Loucy (cell line): ENCODE data around the gene SHISAL2A.

Experiments
- H2AFZ ChIP-seq: fragments of 200-600 bp; sonication (generic); 2 replicates; pipeline ENCODE4 v1.6.0; 2016; ENCODE audit warnings: antibody characterized with exemption, mild to moderate bottlenecking, low read length, moderate library complexity
- H3F3A ChIP-seq: fragments of 200-600 bp; 2 replicates; pipeline ENCODE4 v1.6.0; 2016; ENCODE audit warnings: antibody characterized with exemption, low read depth, mild to moderate bottlenecking
- H3K27me3 ChIP-seq: fragments of 200-600 bp; sonication (generic); 2 replicates; pipeline ENCODE4 v1.6.1; 2014; ENCODE audit warnings: low read length, mild to moderate bottlenecking; ENCODE audit not compliant: insufficient read depth, poor library complexity, severe bottlenecking
- H3K36me3 ChIP-seq: fragments of 200-600 bp; sonication (generic); 2 replicates; pipeline ENCODE4 v1.6.1; 2016; ENCODE audit warnings: low read length; ENCODE audit not compliant: insufficient read depth
- H3K4me1 ChIP-seq: fragments of 200-600 bp; sonication (generic); 2 replicates; pipeline ENCODE4 v1.5.1; 2014; ENCODE audit warnings: low read length, mild to moderate bottlenecking; ENCODE audit not compliant: insufficient read depth, poor library complexity, severe bottlenecking
- H3K4me2 ChIP-seq: fragments of 200-600 bp; sonication (generic); 2 replicates; pipeline ENCODE4 v1.6.0; 2014; ENCODE audit warnings: antibody characterized with exemption, low read length, low read depth, mild to moderate bottlenecking; ENCODE audit not compliant: poor library complexity, severe bottlenecking
- H3K4me3 ChIP-seq: fragments of 200-600 bp; sonication (generic); 2 replicates; pipeline ENCODE4 v1.5.1; 2014; ENCODE audit warnings: low read length, mild to moderate bottlenecking, mixed read lengths; ENCODE audit not compliant: poor library complexity, severe bottlenecking
- H3K79me2 ChIP-seq: fragments of 200-600 bp; sonication (generic); 2 replicates; pipeline ENCODE4 v1.6.1; 2014; ENCODE audit warnings: low read length; ENCODE audit not compliant: insufficient read depth
- H3K9ac ChIP-seq: fragments of 200-600 bp; sonication (generic); 2 replicates; pipeline ENCODE4 v1.6.0; 2014; ENCODE audit warnings: mild to moderate bottlenecking, low read depth, low read length, moderate library complexity; ENCODE audit not compliant: poor library complexity, severe bottlenecking
- H3K9me2 ChIP-seq: fragments of 200-600 bp; sonication (generic); replicated peaks from 2 replicates; pipeline ENCODE4 v1.6.1; 2016; ENCODE audit warnings: low read depth, low read length, mixed read lengths
- H3K9me3 ChIP-seq: fragments of 200-600 bp; sonication (generic); 2 replicates; pipeline ENCODE4 v1.6.1; 2014; ENCODE audit warnings: mild to moderate bottlenecking, antibody characterized with exemption, low read length, low read depth; ENCODE audit not compliant: insufficient read depth
- H4K20me1 ChIP-seq: fragments of 200-600 bp; sonication (generic); 2 replicates; pipeline ENCODE4 v1.6.0; 2014; ENCODE audit warnings: antibody characterized with exemption, low read length, mild to moderate bottlenecking; ENCODE audit not compliant: insufficient read depth, poor library complexity, severe bottlenecking
- EZH2phosphoT487 ChIP-seq: fragments of 200-600 bp; IDR thresholded peaks from 2 replicates; pipeline ENCODE4 v1.6.1; 2018; ENCODE audit warnings: antibody characterized with exemption, mild to moderate bottlenecking, moderate library complexity, borderline replicate concordance
- TF ChIP-seq, protein P1 (sequence below): fragments of 200-600 bp; sonication (generic); conservative IDR thresholded peaks from 2 replicates; pipeline ENCODE4 v1.5.1; 2014; ENCODE audit warnings: mild to moderate bottlenecking, antibody characterized with exemption, low read length

Gene SHISAL2A

DNA sequence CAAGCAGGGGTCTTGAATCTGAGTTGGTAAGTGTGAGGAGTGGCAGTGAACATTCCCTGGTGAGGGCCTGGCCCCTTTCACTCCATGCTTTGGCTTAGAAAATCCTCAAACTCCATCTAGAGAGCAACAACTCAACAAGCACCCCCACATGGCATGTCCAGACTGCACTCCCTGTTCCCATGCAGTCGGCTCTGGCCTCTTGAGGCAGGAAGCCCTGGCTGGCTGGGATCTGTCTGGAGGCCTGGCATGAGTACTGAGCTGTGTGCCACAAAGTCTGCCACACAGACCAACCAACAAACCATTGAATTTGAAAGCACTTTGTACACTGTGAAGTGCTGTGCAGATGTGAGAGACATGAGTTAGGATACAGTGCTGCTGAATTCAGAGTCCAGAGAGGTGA, 40.0 kb downstream of the SHISAL2A start:
- no peak for TF ChIP-seq EZH2phosphoT487
- TF ChIP-seq, protein P1, sequence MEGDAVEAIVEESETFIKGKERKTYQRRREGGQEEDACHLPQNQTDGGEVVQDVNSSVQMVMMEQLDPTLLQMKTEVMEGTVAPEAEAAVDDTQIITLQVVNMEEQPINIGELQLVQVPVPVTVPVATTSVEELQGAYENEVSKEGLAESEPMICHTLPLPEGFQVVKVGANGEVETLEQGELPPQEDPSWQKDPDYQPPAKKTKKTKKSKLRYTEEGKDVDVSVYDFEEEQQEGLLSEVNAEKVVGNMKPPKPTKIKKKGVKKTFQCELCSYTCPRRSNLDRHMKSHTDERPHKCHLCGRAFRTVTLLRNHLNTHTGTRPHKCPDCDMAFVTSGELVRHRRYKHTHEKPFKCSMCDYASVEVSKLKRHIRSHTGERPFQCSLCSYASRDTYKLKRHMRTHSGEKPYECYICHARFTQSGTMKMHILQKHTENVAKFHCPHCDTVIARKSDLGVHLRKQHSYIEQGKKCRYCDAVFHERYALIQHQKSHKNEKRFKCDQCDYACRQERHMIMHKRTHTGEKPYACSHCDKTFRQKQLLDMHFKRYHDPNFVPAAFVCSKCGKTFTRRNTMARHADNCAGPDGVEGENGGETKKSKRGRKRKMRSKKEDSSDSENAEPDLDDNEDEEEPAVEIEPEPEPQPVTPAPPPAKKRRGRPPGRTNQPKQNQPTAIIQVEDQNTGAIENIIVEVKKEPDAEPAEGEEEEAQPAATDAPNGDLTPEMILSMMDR = no peak
- no peaks in the 10 kb centered on the region for H4K20me1 ChIP-seq
- H3K4me3 ChIP-seq = no peak overlapping the region
- no peaks in the 10 kb centered on the region for H3K27me3 ChIP-seq
- H3F3A ChIP-seq = no peaks in the 10 kb centered on the region
- peak overlapping the region; percentile 6 for H3K9ac ChIP-seq
- H3K9me2 ChIP-seq = no peaks in the 10 kb centered on the region
- H3K4me1 ChIP-seq = peaks cover 40% of the 10 kb centered on the region
- H3K79me2 ChIP-seq = no peaks in the 10 kb centered on the region
- H3K36me3 ChIP-seq = no peaks in the 10 kb centered on the region
- no peak overlapping the region for H3K4me2 ChIP-seq
- H2AFZ ChIP-seq = peak overlapping the region; percentile 77
- no peaks in the 10 kb centered on the region for H3K9me3 ChIP-seq

DNA sequence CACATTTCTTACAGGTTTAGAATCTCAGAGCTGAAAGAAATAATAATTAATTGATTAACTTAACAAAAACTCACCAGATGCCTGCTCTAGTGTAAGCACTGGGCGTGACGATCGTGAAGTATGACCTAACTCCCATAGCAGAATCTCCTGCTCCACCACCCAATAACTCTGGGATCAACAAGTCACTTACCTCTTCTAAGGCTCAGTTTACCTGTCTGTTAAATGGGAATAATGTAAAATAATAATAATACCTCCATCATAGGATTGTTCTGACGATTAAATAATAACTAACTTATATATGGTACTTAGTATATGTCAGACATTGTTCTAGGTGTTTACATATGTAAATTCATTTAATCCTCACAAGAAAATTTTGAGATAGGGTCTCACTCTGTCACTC, 40.5 kb downstream of the SHISAL2A start:
- H3K9me2 ChIP-seq = no peaks in the 10 kb centered on the region
- peak overlapping the region; percentile 6 for H3K9ac ChIP-seq
- TF ChIP-seq, protein P1 = no peak
- TF ChIP-seq EZH2phosphoT487 = no peak
- no peaks in the 10 kb centered on the region for H3K36me3 ChIP-seq
- no peaks in the 10 kb centered on the region for H3K27me3 ChIP-seq
- H3K9me3 ChIP-seq = no peaks in the 10 kb centered on the region
- H4K20me1 ChIP-seq = no peaks in the 10 kb centered on the region
- H3K4me3 ChIP-seq = no peak overlapping the region
- H3K79me2 ChIP-seq = no peaks in the 10 kb centered on the region
- H2AFZ ChIP-seq = no peak overlapping the region; the same call in 1 of the 2 replicates
- H3F3A ChIP-seq = no peaks in the 10 kb centered on the region
- no peak overlapping the region for H3K4me2 ChIP-seq
- H3K4me1 ChIP-seq = peaks cover 40% of the 10 kb centered on the region

DNA sequence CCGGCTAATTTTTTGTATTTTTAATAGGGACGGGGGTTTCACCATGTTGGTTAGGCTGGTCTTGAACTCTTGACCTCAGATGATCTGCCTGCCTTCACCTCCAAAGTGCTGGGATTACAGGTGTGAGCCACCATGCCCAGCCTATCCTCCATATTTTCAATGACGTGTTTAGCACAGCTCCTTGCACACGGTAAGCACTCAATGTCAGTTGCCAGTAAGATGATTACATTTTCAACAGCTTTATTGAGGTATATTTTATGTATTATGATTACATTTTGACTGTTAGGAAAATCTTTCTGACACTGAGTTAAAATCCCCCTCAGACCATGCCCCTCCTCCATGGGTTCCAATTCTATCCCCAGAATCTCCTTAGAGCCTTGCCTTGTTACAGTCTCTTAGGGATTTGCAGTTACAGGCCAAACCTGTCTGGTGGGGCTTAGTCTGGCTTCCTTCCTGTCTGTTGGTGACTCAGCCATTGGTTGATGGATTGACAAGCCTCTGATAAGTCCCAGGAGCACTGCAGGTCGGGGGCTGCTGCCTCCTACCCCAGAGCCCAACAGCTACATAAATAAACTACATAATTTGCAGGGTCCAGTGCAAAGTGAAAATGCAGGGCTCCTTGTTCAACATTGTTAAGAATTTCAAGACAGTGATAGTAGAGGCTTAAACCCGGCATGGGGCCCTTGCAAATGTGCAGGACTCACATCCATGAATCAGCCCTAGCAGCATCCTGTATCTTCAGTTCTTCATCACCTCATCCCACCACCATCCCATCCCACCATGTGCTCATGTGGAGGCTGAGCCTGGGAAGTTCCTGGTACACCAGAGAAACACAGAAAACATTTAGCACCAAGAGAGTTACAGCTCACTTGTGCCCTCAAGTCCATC, 41.8 kb downstream of the SHISAL2A start:
- peak overlapping the region; percentile 62 for H3K4me2 ChIP-seq
- peak overlapping the region; percentile 53 for H3K4me3 ChIP-seq
- H3K27me3 ChIP-seq = no peaks in the 10 kb centered on the region
- peak overlapping the region; percentile 60; the same call in 1 of the 2 replicates for H2AFZ ChIP-seq
- H3K9ac ChIP-seq = peak overlapping the region; percentile 62
- H3K9me3 ChIP-seq = no peaks in the 10 kb centered on the region
- TF ChIP-seq, protein P1 = no peak
- TF ChIP-seq EZH2phosphoT487 = no peak
- no peaks in the 10 kb centered on the region for H3F3A ChIP-seq
- no peaks in the 10 kb centered on the region for H4K20me1 ChIP-seq
- H3K4me1 ChIP-seq = peaks cover 40% of the 10 kb centered on the region
- no peaks in the 10 kb centered on the region for H3K9me2 ChIP-seq
- H3K79me2 ChIP-seq = no peaks in the 10 kb centered on the region
- no peaks in the 10 kb centered on the region for H3K36me3 ChIP-seq
